ENCODE data around the gene DMAC2L.
A peak's percentile ranks its signal among the peaks of the same experiment; 100 is the strongest.

The DMAC2L gene

GRCh38 chr14:50335989-50336824 lies 24.1 kb downstream of the DMAC2L start:
- no peak for DNase-seq (ENCODE audit: low read depth)
- no peak overlapping the region for H3K4me3 ChIP-seq (ENCODE audit: low read depth, low read length)
- TF ChIP-seq, protein P1, sequence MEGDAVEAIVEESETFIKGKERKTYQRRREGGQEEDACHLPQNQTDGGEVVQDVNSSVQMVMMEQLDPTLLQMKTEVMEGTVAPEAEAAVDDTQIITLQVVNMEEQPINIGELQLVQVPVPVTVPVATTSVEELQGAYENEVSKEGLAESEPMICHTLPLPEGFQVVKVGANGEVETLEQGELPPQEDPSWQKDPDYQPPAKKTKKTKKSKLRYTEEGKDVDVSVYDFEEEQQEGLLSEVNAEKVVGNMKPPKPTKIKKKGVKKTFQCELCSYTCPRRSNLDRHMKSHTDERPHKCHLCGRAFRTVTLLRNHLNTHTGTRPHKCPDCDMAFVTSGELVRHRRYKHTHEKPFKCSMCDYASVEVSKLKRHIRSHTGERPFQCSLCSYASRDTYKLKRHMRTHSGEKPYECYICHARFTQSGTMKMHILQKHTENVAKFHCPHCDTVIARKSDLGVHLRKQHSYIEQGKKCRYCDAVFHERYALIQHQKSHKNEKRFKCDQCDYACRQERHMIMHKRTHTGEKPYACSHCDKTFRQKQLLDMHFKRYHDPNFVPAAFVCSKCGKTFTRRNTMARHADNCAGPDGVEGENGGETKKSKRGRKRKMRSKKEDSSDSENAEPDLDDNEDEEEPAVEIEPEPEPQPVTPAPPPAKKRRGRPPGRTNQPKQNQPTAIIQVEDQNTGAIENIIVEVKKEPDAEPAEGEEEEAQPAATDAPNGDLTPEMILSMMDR (IDR thresholded peaks at IDR 0.05; ENCODE audit: low read depth, low read length, missing control alignments) = no peak

DNA sequence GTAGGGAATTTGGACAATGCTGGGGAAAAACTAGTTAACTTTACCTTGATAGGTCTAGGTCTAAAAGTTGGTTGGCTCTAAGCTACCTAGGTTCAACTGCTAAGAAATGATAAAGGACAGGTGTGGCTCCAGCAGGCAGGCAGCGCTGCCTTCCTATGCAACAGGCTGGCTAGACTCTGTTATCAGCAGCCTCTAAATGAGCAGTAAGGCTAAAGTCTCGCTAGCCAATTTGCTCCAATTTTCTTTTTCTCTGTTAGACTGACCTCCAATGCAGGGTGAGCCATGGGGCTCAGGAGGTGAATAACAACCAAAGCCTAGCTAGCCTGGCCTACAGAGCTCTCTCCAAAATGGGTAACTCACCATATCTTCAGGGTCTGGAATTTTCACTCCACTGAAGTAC lies 26.5 kb downstream of the DMAC2L start:
- TF ChIP-seq, protein P1 (IDR thresholded peaks at IDR 0.05; ENCODE audit: low read depth, low read length, missing control alignments) = no peak
- no peak overlapping the region for H3K4me3 ChIP-seq (ENCODE audit: low read depth, low read length)
- no peak for DNase-seq (ENCODE audit: low read depth)

DNA sequence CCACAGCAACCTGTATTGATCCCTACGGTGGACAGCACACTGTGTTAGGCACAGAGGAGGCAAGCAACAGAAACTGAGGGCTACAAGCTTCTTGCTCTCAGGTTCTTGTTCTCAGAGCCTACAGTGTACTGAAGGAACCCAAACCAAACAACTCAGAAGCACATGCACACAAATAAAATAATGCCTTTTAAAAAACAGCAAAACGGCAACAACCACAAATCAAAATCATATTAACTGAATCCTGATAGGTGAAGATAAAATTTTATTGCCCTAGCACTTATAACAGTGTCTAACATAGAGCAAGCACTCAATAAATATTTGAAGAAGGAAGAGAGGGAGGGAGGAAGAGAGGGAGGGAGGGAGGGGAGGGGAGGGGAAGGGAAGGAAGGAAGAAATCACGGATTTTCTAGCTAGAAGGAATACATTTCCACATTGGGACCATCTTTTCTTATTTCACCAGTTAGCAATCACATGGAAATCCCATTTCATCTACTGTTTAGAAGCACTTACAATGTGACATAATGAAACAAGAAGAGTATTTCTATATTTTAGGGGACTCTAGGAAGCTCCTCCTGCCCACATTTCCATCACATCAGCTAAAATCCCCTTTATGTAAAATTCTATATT lies 27.2 kb downstream of the DMAC2L start:
- TF ChIP-seq, protein P1 (IDR thresholded peaks at IDR 0.05; ENCODE audit: low read depth, low read length, missing control alignments) = no peak
- no peak for DNase-seq (ENCODE audit: low read depth)
- no peak overlapping the region for H3K4me3 ChIP-seq (ENCODE audit: low read depth, low read length)

DNA sequence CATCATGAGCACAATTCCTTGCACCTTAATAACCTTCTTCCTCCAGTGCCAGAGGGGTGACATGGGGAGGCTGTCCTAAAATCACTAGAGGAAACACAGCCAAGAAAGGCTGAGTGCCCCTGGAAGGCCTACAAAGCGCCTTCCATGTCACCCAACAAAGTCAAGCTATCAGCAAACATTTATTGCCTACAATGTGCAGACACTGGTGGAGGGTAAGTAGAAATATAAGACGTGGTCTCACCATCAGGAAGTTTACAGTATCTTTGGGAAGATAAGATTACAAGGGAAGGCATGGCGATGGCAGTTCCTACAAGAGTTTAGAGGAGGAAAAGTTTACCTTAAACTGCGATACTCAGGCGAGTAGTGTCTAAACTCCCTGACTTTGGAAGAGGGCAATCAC lies 27.9 kb downstream of the DMAC2L start:
- H3K4me3 ChIP-seq (ENCODE audit: low read depth, low read length) = no peak overlapping the region
- TF ChIP-seq, protein P1 (IDR thresholded peaks at IDR 0.05; ENCODE audit: low read depth, low read length, missing control alignments) = no peak
- no peak for DNase-seq (ENCODE audit: low read depth)

DNA sequence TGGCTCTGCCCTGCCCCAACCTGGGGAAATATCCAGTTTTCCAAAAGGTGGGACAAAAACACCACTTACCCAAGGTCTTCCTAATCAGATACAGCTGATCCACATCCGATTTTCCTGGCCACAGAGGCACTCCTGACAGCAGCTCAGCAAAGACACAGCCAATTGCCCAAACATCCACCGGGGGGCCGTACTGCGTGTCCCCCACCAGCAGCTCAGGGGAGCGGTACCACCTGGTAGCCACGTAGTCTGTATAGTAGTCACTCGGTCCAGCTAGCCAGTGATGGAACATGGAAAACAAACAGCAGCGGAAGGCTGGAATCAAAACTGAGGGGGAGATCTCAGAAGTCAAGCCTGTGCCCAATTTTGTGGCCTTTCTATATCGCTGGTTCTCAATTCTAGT lies 28.8 kb downstream of the DMAC2L start:
- no peak overlapping the region for H3K4me3 ChIP-seq (ENCODE audit: low read depth, low read length)
- DNase-seq (ENCODE audit: low read depth) = no peak
- TF ChIP-seq, protein P1 (IDR thresholded peaks at IDR 0.05; ENCODE audit: low read depth, low read length, missing control alignments) = peak; percentile 25

DNA sequence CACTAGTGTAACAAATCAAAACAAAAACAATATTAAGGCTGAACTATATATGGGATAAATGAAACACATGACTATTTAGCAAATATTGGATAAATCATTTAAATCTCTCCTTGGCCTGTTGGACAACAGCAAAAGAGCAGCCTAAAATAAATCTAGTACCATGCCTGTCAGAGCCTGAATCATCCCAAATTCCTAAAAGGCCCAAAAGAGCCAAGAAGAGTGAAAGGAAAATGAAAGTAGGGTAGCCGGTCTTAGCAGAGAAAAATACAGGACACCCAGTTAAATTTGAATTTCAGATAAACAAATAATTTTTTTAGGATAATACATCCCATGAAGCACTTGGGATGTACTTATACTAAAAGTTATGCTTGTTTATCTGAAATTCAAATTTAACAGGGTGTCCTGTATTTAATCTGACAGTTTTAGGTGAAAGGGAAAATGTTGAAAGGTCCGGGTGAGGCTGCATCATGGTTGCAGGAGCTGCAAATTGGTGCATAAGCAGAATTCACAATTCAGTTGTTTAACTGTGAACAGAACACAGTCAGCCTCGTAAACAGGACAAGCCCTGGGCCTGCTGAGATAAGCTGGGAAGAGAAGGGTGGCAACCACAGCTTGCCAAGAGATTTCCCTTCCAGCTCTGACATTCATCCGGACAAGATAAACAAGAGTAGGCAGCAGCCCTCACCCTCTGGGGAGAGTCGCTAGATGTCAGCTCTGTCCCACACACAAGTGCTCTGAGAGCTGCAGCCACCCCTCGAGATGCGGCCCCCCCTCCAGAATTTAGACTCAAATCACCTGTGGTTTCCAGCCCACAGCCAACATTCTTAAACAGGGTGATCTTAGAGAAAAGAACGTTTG lies 30.3 kb downstream of the DMAC2L start:
- TF ChIP-seq, protein P1 (IDR thresholded peaks at IDR 0.05; ENCODE audit: low read depth, low read length, missing control alignments) = no peak
- no peak overlapping the region for H3K4me3 ChIP-seq (ENCODE audit: low read depth, low read length)
- DNase-seq (ENCODE audit: low read depth) = no peak

Measured in GM12864 (cell line).